22Rv1 (cell line): Measurements from ENCODE around the gene AZGP1.

Experiments used
- CTCF ChIP-seq: fragments of 450-650 bp; IDR thresholded peaks from 2 replicates; pipeline ENCODE4 v1.5.1; 2017; ENCODE audit warnings: mild to moderate bottlenecking
- ZFX ChIP-seq: fragments of 450-650 bp; IDR thresholded peaks from 2 replicates; pipeline ENCODE4 v1.6.1; 2017; ENCODE audit warnings: antibody characterized with exemption, borderline replicate concordance

- TF ChIP-seq CTCF (no peak), ZFX (no peak)
These were observed 37.5 kb upstream of the AZGP1 start for GRCh38 chr7:100013328-100013676.
